H1 (cell line): ENCODE results near the gene NTMT1. TPM values are rescaled to one million over a fixed set of nuclear protein-coding genes. Genes with fewer than 3 reads are reported as not detected.

ENCODE experiments used
- polyA plus RNA-seq, 7 experiments: library from polyadenylated mRNA; depleted of rRNA in 3 of 7; stranded (reverse) in 5 of 7; unstranded in 2 of 7; fragments of >200 nt in 5 of 7; fragments of 200-250 nt in 2 of 7; gene quantifications; 1 replicate in 5 of 7; 2 replicates in 1 of 7; 4 replicates in 1 of 7; pipeline versions ENCODE4 v1.2.1 to v1.2.3, GENCODE V29; 2011 to 2013; ENCODE audit warnings: missing spikeins in 2 of 7, mixed read lengths in 2 of 7
- total RNA-seq: library from RNA; stranded (reverse); fragmentation: NEBNext Ultra II Directional; extraction: Animal tissue kit (Norgen Biotek cat#: 25700); gene quantifications from 2 replicates; pipeline ENCODE4 v1.2.1, GENCODE V29; 2021
- TF ChIP-seq, protein P1 (sequence below): fragments of 300-600 bp; sonication (generic); IDR thresholded peaks from 2 replicates; pipeline ENCODE4 v1.7.1; 2012; ENCODE audit warnings: low read length, moderate library complexity, mild to moderate bottlenecking, inconsistent platforms; ENCODE audit not compliant: insufficient replicate concordance

NTMT1 gene
- total and polyA plus RNA-seq, 2 of the 8 experiments (the other 6 are each of a cell fraction or from before 2014, with no cell fraction given) = 66.8 to 70.2 TPM

DNA sequence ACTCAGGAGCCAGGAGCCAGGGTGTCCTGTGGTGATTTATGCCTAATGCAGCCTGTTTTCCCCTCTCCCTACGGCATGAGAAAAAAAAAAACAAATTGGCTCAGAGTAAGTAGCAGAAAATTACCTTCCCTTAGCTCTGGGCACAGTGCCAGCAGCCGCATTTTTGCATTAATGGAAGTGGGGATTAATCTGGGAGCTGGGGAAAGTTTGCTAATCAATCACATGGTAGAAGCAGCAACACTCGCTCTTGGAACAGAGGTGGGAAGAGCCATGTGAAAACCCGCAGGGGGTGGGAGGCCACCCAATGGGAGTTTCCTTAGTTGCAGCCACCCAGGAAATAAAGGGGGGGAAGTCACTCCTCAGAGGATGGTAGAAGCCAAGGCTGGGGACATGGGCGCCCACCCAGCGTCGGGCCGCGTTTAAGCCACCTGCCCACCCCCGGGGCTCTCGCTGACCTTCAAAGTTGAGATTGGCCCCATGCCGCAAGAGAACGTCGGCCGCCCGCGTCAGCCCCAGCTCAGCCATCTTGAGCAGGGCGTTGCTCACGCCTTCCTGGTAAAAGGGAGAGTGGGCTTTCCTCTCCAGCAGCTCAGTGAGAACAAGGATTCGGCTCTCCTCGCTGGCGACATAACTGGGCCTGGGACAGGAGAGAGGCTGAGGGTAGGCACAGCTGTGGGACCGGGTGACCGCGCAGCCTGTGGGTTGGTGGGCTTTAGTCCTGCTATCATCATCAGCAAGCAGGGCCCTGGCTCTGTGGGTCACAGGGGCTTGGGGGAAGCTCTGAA lies 14.3 kb downstream of the NTMT1 start (continued):
- TF ChIP-seq, protein P1, sequence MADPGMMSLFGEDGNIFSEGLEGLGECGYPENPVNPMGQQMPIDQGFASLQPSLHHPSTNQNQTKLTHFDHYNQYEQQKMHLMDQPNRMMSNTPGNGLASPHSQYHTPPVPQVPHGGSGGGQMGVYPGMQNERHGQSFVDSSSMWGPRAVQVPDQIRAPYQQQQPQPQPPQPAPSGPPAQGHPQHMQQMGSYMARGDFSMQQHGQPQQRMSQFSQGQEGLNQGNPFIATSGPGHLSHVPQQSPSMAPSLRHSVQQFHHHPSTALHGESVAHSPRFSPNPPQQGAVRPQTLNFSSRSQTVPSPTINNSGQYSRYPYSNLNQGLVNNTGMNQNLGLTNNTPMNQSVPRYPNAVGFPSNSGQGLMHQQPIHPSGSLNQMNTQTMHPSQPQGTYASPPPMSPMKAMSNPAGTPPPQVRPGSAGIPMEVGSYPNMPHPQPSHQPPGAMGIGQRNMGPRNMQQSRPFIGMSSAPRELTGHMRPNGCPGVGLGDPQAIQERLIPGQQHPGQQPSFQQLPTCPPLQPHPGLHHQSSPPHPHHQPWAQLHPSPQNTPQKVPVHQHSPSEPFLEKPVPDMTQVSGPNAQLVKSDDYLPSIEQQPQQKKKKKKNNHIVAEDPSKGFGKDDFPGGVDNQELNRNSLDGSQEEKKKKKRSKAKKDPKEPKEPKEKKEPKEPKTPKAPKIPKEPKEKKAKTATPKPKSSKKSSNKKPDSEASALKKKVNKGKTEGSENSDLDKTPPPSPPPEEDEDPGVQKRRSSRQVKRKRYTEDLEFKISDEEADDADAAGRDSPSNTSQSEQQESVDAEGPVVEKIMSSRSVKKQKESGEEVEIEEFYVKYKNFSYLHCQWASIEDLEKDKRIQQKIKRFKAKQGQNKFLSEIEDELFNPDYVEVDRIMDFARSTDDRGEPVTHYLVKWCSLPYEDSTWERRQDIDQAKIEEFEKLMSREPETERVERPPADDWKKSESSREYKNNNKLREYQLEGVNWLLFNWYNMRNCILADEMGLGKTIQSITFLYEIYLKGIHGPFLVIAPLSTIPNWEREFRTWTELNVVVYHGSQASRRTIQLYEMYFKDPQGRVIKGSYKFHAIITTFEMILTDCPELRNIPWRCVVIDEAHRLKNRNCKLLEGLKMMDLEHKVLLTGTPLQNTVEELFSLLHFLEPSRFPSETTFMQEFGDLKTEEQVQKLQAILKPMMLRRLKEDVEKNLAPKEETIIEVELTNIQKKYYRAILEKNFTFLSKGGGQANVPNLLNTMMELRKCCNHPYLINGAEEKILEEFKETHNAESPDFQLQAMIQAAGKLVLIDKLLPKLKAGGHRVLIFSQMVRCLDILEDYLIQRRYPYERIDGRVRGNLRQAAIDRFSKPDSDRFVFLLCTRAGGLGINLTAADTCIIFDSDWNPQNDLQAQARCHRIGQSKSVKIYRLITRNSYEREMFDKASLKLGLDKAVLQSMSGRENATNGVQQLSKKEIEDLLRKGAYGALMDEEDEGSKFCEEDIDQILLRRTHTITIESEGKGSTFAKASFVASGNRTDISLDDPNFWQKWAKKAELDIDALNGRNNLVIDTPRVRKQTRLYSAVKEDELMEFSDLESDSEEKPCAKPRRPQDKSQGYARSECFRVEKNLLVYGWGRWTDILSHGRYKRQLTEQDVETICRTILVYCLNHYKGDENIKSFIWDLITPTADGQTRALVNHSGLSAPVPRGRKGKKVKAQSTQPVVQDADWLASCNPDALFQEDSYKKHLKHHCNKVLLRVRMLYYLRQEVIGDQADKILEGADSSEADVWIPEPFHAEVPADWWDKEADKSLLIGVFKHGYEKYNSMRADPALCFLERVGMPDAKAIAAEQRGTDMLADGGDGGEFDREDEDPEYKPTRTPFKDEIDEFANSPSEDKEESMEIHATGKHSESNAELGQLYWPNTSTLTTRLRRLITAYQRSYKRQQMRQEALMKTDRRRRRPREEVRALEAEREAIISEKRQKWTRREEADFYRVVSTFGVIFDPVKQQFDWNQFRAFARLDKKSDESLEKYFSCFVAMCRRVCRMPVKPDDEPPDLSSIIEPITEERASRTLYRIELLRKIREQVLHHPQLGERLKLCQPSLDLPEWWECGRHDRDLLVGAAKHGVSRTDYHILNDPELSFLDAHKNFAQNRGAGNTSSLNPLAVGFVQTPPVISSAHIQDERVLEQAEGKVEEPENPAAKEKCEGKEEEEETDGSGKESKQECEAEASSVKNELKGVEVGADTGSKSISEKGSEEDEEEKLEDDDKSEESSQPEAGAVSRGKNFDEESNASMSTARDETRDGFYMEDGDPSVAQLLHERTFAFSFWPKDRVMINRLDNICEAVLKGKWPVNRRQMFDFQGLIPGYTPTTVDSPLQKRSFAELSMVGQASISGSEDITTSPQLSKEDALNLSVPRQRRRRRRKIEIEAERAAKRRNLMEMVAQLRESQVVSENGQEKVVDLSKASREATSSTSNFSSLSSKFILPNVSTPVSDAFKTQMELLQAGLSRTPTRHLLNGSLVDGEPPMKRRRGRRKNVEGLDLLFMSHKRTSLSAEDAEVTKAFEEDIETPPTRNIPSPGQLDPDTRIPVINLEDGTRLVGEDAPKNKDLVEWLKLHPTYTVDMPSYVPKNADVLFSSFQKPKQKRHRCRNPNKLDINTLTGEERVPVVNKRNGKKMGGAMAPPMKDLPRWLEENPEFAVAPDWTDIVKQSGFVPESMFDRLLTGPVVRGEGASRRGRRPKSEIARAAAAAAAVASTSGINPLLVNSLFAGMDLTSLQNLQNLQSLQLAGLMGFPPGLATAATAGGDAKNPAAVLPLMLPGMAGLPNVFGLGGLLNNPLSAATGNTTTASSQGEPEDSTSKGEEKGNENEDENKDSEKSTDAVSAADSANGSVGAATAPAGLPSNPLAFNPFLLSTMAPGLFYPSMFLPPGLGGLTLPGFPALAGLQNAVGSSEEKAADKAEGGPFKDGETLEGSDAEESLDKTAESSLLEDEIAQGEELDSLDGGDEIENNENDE = no peak
